Esophagus muscularis mucosa (tissue), 4 donors: ENCODE data around the gene RBX1.

Source experiments
- EP300 ChIP-seq: sonication (generic); formaldehyde crosslinking; IDR thresholded peaks from one replicate; pipeline ENCODE4 v1.6.1; 2017; ENCODE audit warnings: antibody characterized with exemption
- POLR2AphosphoS5 ChIP-seq, 2 donors: sonication (generic); formaldehyde crosslinking; IDR thresholded peaks; one replicate each; pipeline ENCODE4 v1.6.1; 2017; ENCODE audit warnings: antibody characterized with exemption in 2 of 2
- TF ChIP-seq, protein P1 (sequence below), 3 experiments: fragments of 200-600 bp in 2 of 3; fragments of 450-650 bp in 1 of 3; sonication (generic) in 2 of 3; IDR thresholded peaks; one replicate each; pipeline ENCODE4 v1.5.1; 2017 to 2019; ENCODE audit warnings: antibody characterized with exemption in 3 of 3, mild to moderate bottlenecking in 2 of 3, moderate library complexity in 1 of 3

DNA sequence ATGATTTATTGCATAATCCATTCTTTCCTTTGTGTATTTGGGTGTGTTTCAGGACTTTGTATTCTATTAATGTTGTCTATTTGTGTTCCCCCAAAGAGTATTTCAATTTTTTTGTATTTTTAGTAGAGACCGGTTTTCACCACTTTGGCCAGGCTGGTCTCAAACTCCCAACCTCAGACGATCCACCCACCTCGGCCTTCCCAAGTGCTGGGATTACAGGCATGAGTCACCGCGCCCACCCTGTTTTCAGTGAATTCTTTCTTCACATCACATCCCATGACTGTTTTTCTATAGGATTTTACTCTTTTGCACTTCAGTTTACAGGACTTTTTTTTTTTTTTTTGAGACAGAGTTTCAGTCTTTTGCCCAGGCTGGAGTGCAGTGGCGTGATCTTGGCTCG lies 46.3 kb downstream of the RBX1 start:
- TF ChIP-seq, protein P1, sequence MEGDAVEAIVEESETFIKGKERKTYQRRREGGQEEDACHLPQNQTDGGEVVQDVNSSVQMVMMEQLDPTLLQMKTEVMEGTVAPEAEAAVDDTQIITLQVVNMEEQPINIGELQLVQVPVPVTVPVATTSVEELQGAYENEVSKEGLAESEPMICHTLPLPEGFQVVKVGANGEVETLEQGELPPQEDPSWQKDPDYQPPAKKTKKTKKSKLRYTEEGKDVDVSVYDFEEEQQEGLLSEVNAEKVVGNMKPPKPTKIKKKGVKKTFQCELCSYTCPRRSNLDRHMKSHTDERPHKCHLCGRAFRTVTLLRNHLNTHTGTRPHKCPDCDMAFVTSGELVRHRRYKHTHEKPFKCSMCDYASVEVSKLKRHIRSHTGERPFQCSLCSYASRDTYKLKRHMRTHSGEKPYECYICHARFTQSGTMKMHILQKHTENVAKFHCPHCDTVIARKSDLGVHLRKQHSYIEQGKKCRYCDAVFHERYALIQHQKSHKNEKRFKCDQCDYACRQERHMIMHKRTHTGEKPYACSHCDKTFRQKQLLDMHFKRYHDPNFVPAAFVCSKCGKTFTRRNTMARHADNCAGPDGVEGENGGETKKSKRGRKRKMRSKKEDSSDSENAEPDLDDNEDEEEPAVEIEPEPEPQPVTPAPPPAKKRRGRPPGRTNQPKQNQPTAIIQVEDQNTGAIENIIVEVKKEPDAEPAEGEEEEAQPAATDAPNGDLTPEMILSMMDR (IDR thresholded peaks at IDR 0.05) = no peak
- no peak for TF ChIP-seq EP300
- no peak for TF ChIP-seq POLR2AphosphoS5 (IDR thresholded peaks at IDR 0.05)
